A673 (cell line): Measurements from ENCODE around the gene SNORC. TPM values are rescaled to one million over a fixed set of nuclear protein-coding genes. Genes with fewer than 3 reads are reported as not detected.
A peak's percentile ranks its signal among the peaks of the same experiment; 100 is the strongest.

Experiments
- BruUV-seq: library from RNA; stranded (reverse); fragments of 400-500 nt; replicated peaks from 2 replicates; lab custom pipeline; 2021; lab: Mats Ljungman, UMichigan
- CTCF ChIA-PET: fragments of 300-600 bp; sonication (Branson Sonifier 250); formaldehyde crosslinking; loops from one replicate; lab custom pipeline; 2022; ENCODE audit warnings: antibody characterized with exemption; lab: Charles Lee
- POLR2A ChIA-PET: fragments of 300-600 bp; sonication (Branson Sonifier 250); formaldehyde crosslinking; loops from one replicate; lab custom pipeline; 2022; ENCODE audit warnings: antibody characterized with exemption; ENCODE audit not compliant: low non-redundant PET; lab: Charles Lee
- DNase-seq: peaks from one replicate; pipeline ENCODE4 v3.0.0-alpha.2; 2015; ENCODE audit warnings: low spot score
- H3K27ac ChIP-seq: fragments of 200-600 bp; sonication (generic); 2 replicates; pipeline ENCODE4 v1.5.1; 2016; ENCODE audit warnings: mixed run types, low read depth, mild to moderate bottlenecking, mixed read lengths, antibody characterized with exemption, low read length; ENCODE audit not compliant: poor library complexity, severe bottlenecking
- H3K27me3 ChIP-seq: fragments of 200-600 bp; sonication (generic); replicated peaks from 2 replicates; pipeline ENCODE4 v1.6.1; 2017; ENCODE audit warnings: mixed run types, low read depth, mild to moderate bottlenecking, mixed read lengths, antibody characterized with exemption, low read length; ENCODE audit not compliant: insufficient read depth, poor library complexity
- H3K36me3 ChIP-seq: fragments of 200-600 bp; sonication (generic); 2 replicates; pipeline ENCODE4 v1.6.1; 2016; ENCODE audit warnings: mixed run types, mild to moderate bottlenecking, mixed read lengths, antibody characterized with exemption, low read length; ENCODE audit not compliant: insufficient read depth, poor library complexity, severe bottlenecking
- H3K4me1 ChIP-seq: fragments of 200-600 bp; sonication (generic); 2 replicates; pipeline ENCODE4 v1.6.1; 2017; ENCODE audit warnings: mixed run types, mild to moderate bottlenecking, mixed read lengths, antibody characterized with exemption, low read length; ENCODE audit not compliant: insufficient read depth, poor library complexity, severe bottlenecking
- H3K4me3 ChIP-seq: fragments of 200-600 bp; sonication (generic); 2 replicates; pipeline ENCODE4 v1.5.1; 2016; ENCODE audit warnings: low read depth, mixed run types, mild to moderate bottlenecking, mixed read lengths, low read length; ENCODE audit not compliant: poor library complexity, severe bottlenecking
- H3K9me3 ChIP-seq: fragments of 200-600 bp; sonication (generic); 2 replicates; pipeline ENCODE4 v1.6.1; 2016; ENCODE audit warnings: mixed run types, low read depth, mild to moderate bottlenecking, mixed read lengths, antibody characterized with exemption, low read length; ENCODE audit not compliant: poor library complexity, severe bottlenecking
- EZH2 ChIP-seq: fragments of 200-600 bp; sonication (generic); IDR thresholded peaks from 2 replicates; pipeline ENCODE4 v1.6.1; 2017; ENCODE audit warnings: borderline replicate concordance, low read depth, mild to moderate bottlenecking, mixed read lengths, antibody characterized with exemption, low read length; ENCODE audit not compliant: poor library complexity, severe bottlenecking
- intact Hi-C: fragments of 100-400 bp; cut with micrococcal nuclease; formaldehyde crosslinking; loops from one replicate; pipeline ENCODE4 v1.10.0; 2022; ENCODE audit not compliant: unreplicated experiment
- total RNA-seq: library from RNA; stranded (reverse); gene quantifications from 2 replicates; pipeline ENCODE4 v1.2.3, GENCODE V29; 2021
- TF ChIP-seq, protein P1 (sequence below): fragments of 300-800, 200-600 bp; sonication (generic); conservative IDR thresholded peaks from 2 replicates; pipeline ENCODE4 v1.5.1; 2017; ENCODE audit warnings: low read depth, mild to moderate bottlenecking, antibody characterized with exemption, low read length, moderate library complexity, mixed read lengths

The SNORC gene
- total RNA-seq, 1 experiment from 2014 or later: 4.6 TPM

GRCh38 chr2:232833830-232834229 lies 36.2 kb upstream of the SNORC start:
- CTCF ChIA-PET: no interaction called here
- TF ChIP-seq, protein P1, sequence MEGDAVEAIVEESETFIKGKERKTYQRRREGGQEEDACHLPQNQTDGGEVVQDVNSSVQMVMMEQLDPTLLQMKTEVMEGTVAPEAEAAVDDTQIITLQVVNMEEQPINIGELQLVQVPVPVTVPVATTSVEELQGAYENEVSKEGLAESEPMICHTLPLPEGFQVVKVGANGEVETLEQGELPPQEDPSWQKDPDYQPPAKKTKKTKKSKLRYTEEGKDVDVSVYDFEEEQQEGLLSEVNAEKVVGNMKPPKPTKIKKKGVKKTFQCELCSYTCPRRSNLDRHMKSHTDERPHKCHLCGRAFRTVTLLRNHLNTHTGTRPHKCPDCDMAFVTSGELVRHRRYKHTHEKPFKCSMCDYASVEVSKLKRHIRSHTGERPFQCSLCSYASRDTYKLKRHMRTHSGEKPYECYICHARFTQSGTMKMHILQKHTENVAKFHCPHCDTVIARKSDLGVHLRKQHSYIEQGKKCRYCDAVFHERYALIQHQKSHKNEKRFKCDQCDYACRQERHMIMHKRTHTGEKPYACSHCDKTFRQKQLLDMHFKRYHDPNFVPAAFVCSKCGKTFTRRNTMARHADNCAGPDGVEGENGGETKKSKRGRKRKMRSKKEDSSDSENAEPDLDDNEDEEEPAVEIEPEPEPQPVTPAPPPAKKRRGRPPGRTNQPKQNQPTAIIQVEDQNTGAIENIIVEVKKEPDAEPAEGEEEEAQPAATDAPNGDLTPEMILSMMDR: no peak
- no peak for TF ChIP-seq EZH2
- H3K36me3 ChIP-seq: peaks cover 44% of the 10 kb centered on the region
- no peak overlapping the region for H3K4me3 ChIP-seq
- POLR2A ChIA-PET: interaction anchor here (0.7 kb wide), 2 partner anchors 225 to 236 kb away, joined by 5 to 19 read pairs; no protein-coding TSS in a partner anchor
- H3K27ac ChIP-seq: no peak overlapping the region
- H3K9me3 ChIP-seq: no peaks in the 10 kb centered on the region
- peaks cover 21% of the 10 kb centered on the region for H3K4me1 ChIP-seq
- intact Hi-C loops: no loop called here
- BruUV-seq: no TSS peak
- no peaks in the 10 kb centered on the region for H3K27me3 ChIP-seq
- DNase-seq: peak; percentile 20

GRCh38 chr2:232835687-232836208 lies 34.3 kb upstream of the SNORC start:
- H3K4me3 ChIP-seq: no peak overlapping the region
- ChIA-PET POLR2A (no interaction called here), CTCF (no interaction called here)
- no peaks in the 10 kb centered on the region for H3K27me3 ChIP-seq
- no TSS peak for BruUV-seq
- no peak for DNase-seq
- peaks cover 22% of the 10 kb centered on the region for H3K4me1 ChIP-seq
- no peak for TF ChIP-seq EZH2
- TF ChIP-seq, protein P1: no peak
- H3K36me3 ChIP-seq: peaks cover 56% of the 10 kb centered on the region
- intact Hi-C loops: no loop called here
- no peaks in the 10 kb centered on the region for H3K9me3 ChIP-seq
- H3K27ac ChIP-seq: no peak overlapping the region

GRCh38 chr2:232836934-232837333 lies 33.1 kb upstream of the SNORC start:
- BruUV-seq: no TSS peak
- Histone ChIP-seq H3K9me3 (no peaks in the 10 kb centered on the region), H3K36me3 (peaks cover 62% of the 10 kb centered on the region), H3K27me3 (no peaks in the 10 kb centered on the region), H3K4me3 (no peak overlapping the region), H3K27ac (peak overlapping the region; percentile 10), H3K4me1 (peaks cover 22% of the 10 kb centered on the region)
- DNase-seq: no peak
- intact Hi-C loops: no loop called here
- POLR2A ChIA-PET: no interaction called here
- CTCF ChIA-PET: interaction anchor here (0.6 kb wide), 1 partner anchor 214 kb away, joined by 3 read pairs; no protein-coding TSS in a partner anchor
- no peak for TF ChIP-seq EZH2
- TF ChIP-seq, protein P1: no peak
